Measurements from ENCODE around the gene SPSB4. TPM values are rescaled to one million over a fixed set of nuclear protein-coding genes. Genes with fewer than 3 reads are reported as not detected.
"Not testable (repeated sequence)": the region's sequence is repeated elsewhere in the genome, so short reads cannot be mapped to it uniquely, and the experiment has no call there.

Gene SPSB4
- total RNA-seq, 2 donors from 2014 or later: 7.5 to 8.2 TPM

- Histone ChIP-seq H3K36me3 (ENCODE audit: control insufficient read depth, insufficient read depth, low read length) (no peaks in the 10 kb centered on the region), H3K27ac (ENCODE audit: low read depth, low read length) (no peak overlapping the region), H3K9me3 (ENCODE audit: control insufficient read depth, low read length) (peaks cover 13% of the 10 kb centered on the region), H3K9ac (ENCODE audit: extremely low read depth, low read length, poor library complexity, severe bottlenecking) (no peak overlapping the region), H3K4me1 (ENCODE audit: control insufficient read depth, insufficient read depth, low read length) (no peaks in the 10 kb centered on the region), H3K27me3 (ENCODE audit: control insufficient read depth, insufficient read depth, low read length, poor library complexity, severe bottlenecking) (no peaks in the 10 kb centered on the region), H3K4me3 (ENCODE audit: low read length) (no peak overlapping the region)
- Mint-ChIP-seq H3K4me1 (no peaks in the 10 kb centered on the region), H3K27me3 (ENCODE audit: insufficient read depth) (no peaks in the 10 kb centered on the region), H3K9me3 (no peaks in the 10 kb centered on the region), H3K36me3 (ENCODE audit: low read depth) (peaks cover 2% of the 10 kb centered on the region), H3K4me3 (no peak overlapping the region), H3K27ac (no peak overlapping the region)
- TF ChIP-seq, protein P1, sequence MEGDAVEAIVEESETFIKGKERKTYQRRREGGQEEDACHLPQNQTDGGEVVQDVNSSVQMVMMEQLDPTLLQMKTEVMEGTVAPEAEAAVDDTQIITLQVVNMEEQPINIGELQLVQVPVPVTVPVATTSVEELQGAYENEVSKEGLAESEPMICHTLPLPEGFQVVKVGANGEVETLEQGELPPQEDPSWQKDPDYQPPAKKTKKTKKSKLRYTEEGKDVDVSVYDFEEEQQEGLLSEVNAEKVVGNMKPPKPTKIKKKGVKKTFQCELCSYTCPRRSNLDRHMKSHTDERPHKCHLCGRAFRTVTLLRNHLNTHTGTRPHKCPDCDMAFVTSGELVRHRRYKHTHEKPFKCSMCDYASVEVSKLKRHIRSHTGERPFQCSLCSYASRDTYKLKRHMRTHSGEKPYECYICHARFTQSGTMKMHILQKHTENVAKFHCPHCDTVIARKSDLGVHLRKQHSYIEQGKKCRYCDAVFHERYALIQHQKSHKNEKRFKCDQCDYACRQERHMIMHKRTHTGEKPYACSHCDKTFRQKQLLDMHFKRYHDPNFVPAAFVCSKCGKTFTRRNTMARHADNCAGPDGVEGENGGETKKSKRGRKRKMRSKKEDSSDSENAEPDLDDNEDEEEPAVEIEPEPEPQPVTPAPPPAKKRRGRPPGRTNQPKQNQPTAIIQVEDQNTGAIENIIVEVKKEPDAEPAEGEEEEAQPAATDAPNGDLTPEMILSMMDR (conservative IDR thresholded peaks at IDR 0.05): no peak
- no peak for DNase-seq
- 91% methylated on average over 3 of the region's 3 CpGs; no CpG with 5 or more reads in 1 of the 2 experiments for WGBS, 2 experiments (ENCODE audit: insufficient coverage in 1 of 2, insufficient read length in 1 of 2)
These were observed 61.6 kb downstream of the SPSB4 start for GRCh38 chr3:141112686-141113297.

GRCh38 chr3:141113680-141114079, 62.5 kb downstream of the SPSB4 start:
- 92 to 98% methylated on average over 5 to 6 of the region's 6 CpGs for WGBS, 2 experiments (ENCODE audit: insufficient coverage in 1 of 2, insufficient read length in 1 of 2)
- not testable (repeated sequence) for DNase-seq; H3K9me3 Mint-ChIP-seq; H3K27ac Mint-ChIP-seq; H3K4me1 Mint-ChIP-seq; H3K4me3 ChIP-seq (ENCODE audit: low read length); H3K36me3 Mint-ChIP-seq (ENCODE audit: low read depth); H3K4me1 ChIP-seq (ENCODE audit: control insufficient read depth, insufficient read depth, low read length); H3K9ac ChIP-seq (ENCODE audit: extremely low read depth, low read length, poor library complexity, severe bottlenecking); H3K27me3 ChIP-seq (ENCODE audit: control insufficient read depth, insufficient read depth, low read length, poor library complexity, severe bottlenecking); H3K4me3 Mint-ChIP-seq; H3K36me3 ChIP-seq (ENCODE audit: control insufficient read depth, insufficient read depth, low read length); H3K27ac ChIP-seq (ENCODE audit: low read depth, low read length); H3K27me3 Mint-ChIP-seq (ENCODE audit: insufficient read depth)
- H3K9me3 ChIP-seq (ENCODE audit: control insufficient read depth, low read length): peaks cover 13% of the 10 kb centered on the region

- no peaks in the 10 kb centered on the region for H3K27me3 ChIP-seq (ENCODE audit: control insufficient read depth, insufficient read depth, low read length, poor library complexity, severe bottlenecking)
- 91 to 95% methylated on average over 9 to 10 of the region's 10 CpGs for WGBS, 2 experiments (ENCODE audit: insufficient coverage in 1 of 2, insufficient read length in 1 of 2)
- no peak for DNase-seq
- Mint-ChIP-seq H3K4me1 (no peaks in the 10 kb centered on the region), H3K9me3 (peaks cover 1% of the 10 kb centered on the region), H3K36me3 (ENCODE audit: low read depth) (peaks cover 2% of the 10 kb centered on the region), H3K4me3 (no peak overlapping the region), H3K27me3 (ENCODE audit: insufficient read depth) (no peaks in the 10 kb centered on the region), H3K27ac (no peak overlapping the region)
- no peaks in the 10 kb centered on the region for H3K36me3 ChIP-seq (ENCODE audit: control insufficient read depth, insufficient read depth, low read length)
- TF ChIP-seq, protein P1 (conservative IDR thresholded peaks at IDR 0.05): no peak
- H3K9me3 ChIP-seq (ENCODE audit: control insufficient read depth, low read length): peaks cover 13% of the 10 kb centered on the region
- no peak overlapping the region for H3K4me3 ChIP-seq (ENCODE audit: low read length)
- no peak overlapping the region for H3K27ac ChIP-seq (ENCODE audit: low read depth, low read length)
- H3K9ac ChIP-seq (ENCODE audit: extremely low read depth, low read length, poor library complexity, severe bottlenecking): no peak overlapping the region
- no peaks in the 10 kb centered on the region for H3K4me1 ChIP-seq (ENCODE audit: control insufficient read depth, insufficient read depth, low read length)
These were observed 63.1 kb downstream of the SPSB4 start for GRCh38 chr3:141114179-141114745.
